Colonic mucosa (tissue), 4 donors: Measurements from ENCODE around the gene THSD4. TPM values are rescaled to one million over a fixed set of nuclear protein-coding genes. Genes with fewer than 3 reads are reported as not detected.

Experiments used
- DNase-seq: peaks from one replicate; pipeline ENCODE4 v3.0.0-alpha.2; 2020
- H3K27ac ChIP-seq: fragments of 200-600 bp; one replicate; pipeline ENCODE4 v1.8.0; 2021
- H3K27me3 ChIP-seq: fragments of 200-600 bp; one replicate; pipeline ENCODE4 v1.8.0; 2021
- H3K36me3 ChIP-seq: fragments of 200-600 bp; one replicate; pipeline ENCODE4 v1.8.0; 2021
- H3K4me1 ChIP-seq: fragments of 200-600 bp; one replicate; pipeline ENCODE4 v1.8.0; 2021; ENCODE audit warnings: mild to moderate bottlenecking
- H3K4me3 ChIP-seq: fragments of 200-600 bp; one replicate; pipeline ENCODE4 v1.8.0; 2021
- H3K9ac ChIP-seq, 2 donors: one replicate each; pipeline ENCODE4 v1.7.0; 2013; ENCODE audit warnings: control low read depth in 2 of 2, low read depth in 2 of 2, low read length in 2 of 2
- H3K9me3 ChIP-seq: fragments of 200-600 bp; one replicate; pipeline ENCODE4 v1.8.0; 2021
- CTCF ChIP-seq: fragments of 200-600 bp; IDR thresholded peaks from one replicate; pipeline ENCODE4 v1.8.0; 2022; ENCODE audit warnings: antibody characterized with exemption, mild to moderate bottlenecking
- intact Hi-C: fragments of 100-400 bp; cut with DNase I; formaldehyde crosslinking; loops from one replicate; pipeline ENCODE4 v1.14.1; 2022
- total RNA-seq, 2 donors: library from RNA; stranded (reverse); fragmentation: NEBNext Ultra II Directional in 1 of 2; extraction: Animal tissue kit (Norgen Biotek cat#: 25700) in 1 of 2; gene quantifications; one replicate each; pipeline ENCODE4 v1.2.1, GENCODE V29; 2021
- donor health status: healthy.
- donor health status: DM: no; HTN: no; CAD: no.
- donor health status: DM: no; HTN: no; CAD: no.

The THSD4 gene
- total RNA-seq, 2 donors from 2014 or later, result 18.8 to 23.5 TPM

- H3K4me1 ChIP-seq, result no peaks in the 10 kb centered on the region
- DNase-seq, result no peak
- no peaks in the 10 kb centered on the region for H3K27me3 ChIP-seq
- no peak overlapping the region for H3K9ac ChIP-seq
- intact Hi-C loops, result no loop called here
- no peaks in the 10 kb centered on the region for H3K9me3 ChIP-seq
- no peak for TF ChIP-seq CTCF
- no peaks in the 10 kb centered on the region for H3K36me3 ChIP-seq
- H3K4me3 ChIP-seq, result no peak overlapping the region
- H3K27ac ChIP-seq, result no peak overlapping the region
Measured at GRCh38 chr15:71623111-71623510, 507.8 kb downstream of the THSD4 start.

DNA sequence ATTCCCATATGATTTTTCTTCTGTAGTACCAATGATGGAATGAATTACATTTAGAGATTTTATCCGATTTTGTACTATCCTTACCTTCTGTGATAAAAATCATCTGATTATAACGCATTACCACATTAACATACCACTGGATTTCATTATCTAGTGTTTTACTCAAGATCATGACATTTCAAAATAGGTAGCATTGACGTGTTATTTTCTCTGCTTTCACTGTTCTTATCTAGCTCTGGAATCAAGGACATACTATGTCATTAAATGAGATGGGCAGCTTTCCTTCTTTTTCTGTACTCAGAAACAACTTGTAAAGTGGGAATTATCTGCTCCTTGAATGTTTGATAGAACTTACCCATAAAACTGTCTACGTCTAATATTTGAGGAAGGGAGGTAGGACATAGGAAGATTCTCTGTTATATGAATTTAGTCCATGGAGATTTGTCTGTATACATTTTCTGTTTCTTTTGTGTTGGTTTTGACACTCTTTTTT is 511.4 kb downstream of the THSD4 start:
- intact Hi-C loops, result no loop called here
- Histone ChIP-seq H3K9me3 (no peaks in the 10 kb centered on the region), H3K4me1 (no peaks in the 10 kb centered on the region), H3K27me3 (no peaks in the 10 kb centered on the region), H3K27ac (no peak overlapping the region), H3K4me3 (no peak overlapping the region), H3K36me3 (no peaks in the 10 kb centered on the region), H3K9ac (no peak overlapping the region)
- no peak for TF ChIP-seq CTCF
- no peak for DNase-seq

GRCh38 chr15:71627188-71627587 is 511.9 kb downstream of the THSD4 start:
- H3K9ac ChIP-seq, result no peak overlapping the region
- no peaks in the 10 kb centered on the region for H3K4me1 ChIP-seq
- no peak overlapping the region for H3K27ac ChIP-seq
- H3K4me3 ChIP-seq, result no peak overlapping the region
- no peak for DNase-seq
- no peaks in the 10 kb centered on the region for H3K9me3 ChIP-seq
- intact Hi-C loops, result no loop called here
- TF ChIP-seq CTCF, result no peak
- H3K36me3 ChIP-seq, result no peaks in the 10 kb centered on the region
- H3K27me3 ChIP-seq, result no peaks in the 10 kb centered on the region

- H3K27ac ChIP-seq, result no peak overlapping the region
- intact Hi-C loops, result no loop called here
- no peak overlapping the region for H3K4me3 ChIP-seq
- no peaks in the 10 kb centered on the region for H3K4me1 ChIP-seq
- no peak overlapping the region for H3K9ac ChIP-seq
- DNase-seq, result no peak
- H3K36me3 ChIP-seq, result no peaks in the 10 kb centered on the region
- H3K27me3 ChIP-seq, result no peaks in the 10 kb centered on the region
- H3K9me3 ChIP-seq, result no peaks in the 10 kb centered on the region
- no peak for TF ChIP-seq CTCF
Measured at GRCh38 chr15:71627604-71628003, 512.3 kb downstream of the THSD4 start.

GRCh38 chr15:71628988-71629770 is 513.9 kb downstream of the THSD4 start:
- no peaks in the 10 kb centered on the region for H3K9me3 ChIP-seq
- no peaks in the 10 kb centered on the region for H3K36me3 ChIP-seq
- intact Hi-C loops, result no loop called here
- no peak overlapping the region for H3K27ac ChIP-seq
- no peak for DNase-seq
- no peak overlapping the region for H3K9ac ChIP-seq
- no peak overlapping the region for H3K4me3 ChIP-seq
- no peaks in the 10 kb centered on the region for H3K4me1 ChIP-seq
- no peak for TF ChIP-seq CTCF
- no peaks in the 10 kb centered on the region for H3K27me3 ChIP-seq
